Calu3 (cell line): ENCODE data around the gene JMJD6. TPM values are rescaled to one million over a fixed set of nuclear protein-coding genes. Genes with fewer than 3 reads are reported as not detected.

Source experiments
- BruUV-seq: library from RNA; stranded (reverse); fragments of 400-500 nt; replicated peaks from 2 replicates; lab custom pipeline; 2021; lab: Mats Ljungman, UMichigan
- CTCF ChIA-PET: fragments of 300-600 bp; sonication (Branson Sonifier 250); formaldehyde crosslinking; loops from one replicate; lab custom pipeline; 2022; ENCODE audit warnings: antibody characterized with exemption; lab: Charles Lee
- DNase-seq: peaks from one replicate; pipeline ENCODE4 v3.0.0; 2022
- H3K27ac Mint-ChIP-seq: one replicate; pipeline ENCODE4 v1.8.0; 2022; ENCODE audit warnings: mixed read lengths; ENCODE audit not compliant: unreplicated experiment
- H3K27me3 Mint-ChIP-seq: one replicate; pipeline ENCODE4 v1.8.0; 2022; ENCODE audit warnings: mixed read lengths; ENCODE audit not compliant: unreplicated experiment
- H3K36me3 Mint-ChIP-seq: one replicate; pipeline ENCODE4 v1.8.0; 2022; ENCODE audit warnings: mild to moderate bottlenecking, moderate library complexity, mixed read lengths; ENCODE audit not compliant: insufficient read depth, unreplicated experiment
- H3K4me1 Mint-ChIP-seq: one replicate; pipeline ENCODE4 v1.8.0; 2022; ENCODE audit warnings: mild to moderate bottlenecking, low read depth, mixed read lengths; ENCODE audit not compliant: unreplicated experiment
- H3K4me3 Mint-ChIP-seq: one replicate; pipeline ENCODE4 v1.8.0; 2022; ENCODE audit warnings: mild to moderate bottlenecking, low read depth, moderate library complexity, mixed read lengths; ENCODE audit not compliant: unreplicated experiment
- H3K9me3 Mint-ChIP-seq: one replicate; pipeline ENCODE4 v1.8.0; 2022; ENCODE audit warnings: low read depth, mixed read lengths; ENCODE audit not compliant: unreplicated experiment
- CTCF ChIP-seq: fragments of 200-600 bp; IDR thresholded peaks from one replicate; pipeline ENCODE4 v1.8.0; 2022; ENCODE audit warnings: antibody characterized with exemption; ENCODE audit not compliant: unreplicated experiment
- intact Hi-C: fragments of 100-400 bp; cut with micrococcal nuclease; formaldehyde crosslinking; loops from one replicate; pipeline ENCODE4 v1.10.0; 2022; ENCODE audit not compliant: unreplicated experiment
- total RNA-seq: library from RNA; stranded (reverse); gene quantifications from 2 replicates; pipeline ENCODE4 v1.2.3, GENCODE V29; 2022

JMJD6 gene
- total RNA-seq, 1 experiment from 2014 or later, result 62.1 TPM

- Mint-ChIP-seq H3K4me1 (no peaks in the 10 kb centered on the region), H3K27ac (no peak overlapping the region), H3K27me3 (no peaks in the 10 kb centered on the region), H3K36me3 (peaks cover 93% of the 10 kb centered on the region), H3K9me3 (no peaks in the 10 kb centered on the region), H3K4me3 (no peak overlapping the region)
- no TSS peak for BruUV-seq
- intact Hi-C loops, result no loop called here
- TF ChIP-seq CTCF, result no peak
- CTCF ChIA-PET, result interaction anchor here (0.7 kb wide), 1 partner anchor 171 kb away, joined by 4 read pairs; no protein-coding TSS in a partner anchor
- DNase-seq, result no peak
Observed at GRCh38 chr17:76722279-76722678, 4.1 kb downstream of the JMJD6 start.

GRCh38 chr17:76721463-76721862 is 4.9 kb downstream of the JMJD6 start:
- intact Hi-C loops, result no loop called here
- DNase-seq, result no peak
- no peaks in the 10 kb centered on the region for H3K27me3 Mint-ChIP-seq
- H3K36me3 Mint-ChIP-seq, result peaks cover 86% of the 10 kb centered on the region
- no TSS peak for BruUV-seq
- H3K4me3 Mint-ChIP-seq, result no peak overlapping the region
- CTCF ChIA-PET, result no interaction called here
- H3K4me1 Mint-ChIP-seq, result no peaks in the 10 kb centered on the region
- H3K27ac Mint-ChIP-seq, result no peak overlapping the region
- H3K9me3 Mint-ChIP-seq, result no peaks in the 10 kb centered on the region
- TF ChIP-seq CTCF, result no peak

GRCh38 chr17:76720941-76721340 is 5.5 kb downstream of the JMJD6 start:
- BruUV-seq, result no TSS peak
- no peak for DNase-seq
- Mint-ChIP-seq H3K36me3 (peaks cover 83% of the 10 kb centered on the region), H3K27ac (no peak overlapping the region), H3K9me3 (no peaks in the 10 kb centered on the region), H3K4me1 (no peaks in the 10 kb centered on the region), H3K4me3 (no peak overlapping the region), H3K27me3 (no peaks in the 10 kb centered on the region)
- TF ChIP-seq CTCF, result no peak
- intact Hi-C loops, result no loop called here
- CTCF ChIA-PET, result no interaction called here

GRCh38 chr17:76720211-76720610 is 6.2 kb downstream of the JMJD6 start:
- peaks cover 1% of the 10 kb centered on the region for H3K4me1 Mint-ChIP-seq
- H3K27ac Mint-ChIP-seq, result no peak overlapping the region
- TF ChIP-seq CTCF, result no peak
- DNase-seq, result no peak
- CTCF ChIA-PET, result no interaction called here
- peaks cover 83% of the 10 kb centered on the region for H3K36me3 Mint-ChIP-seq
- intact Hi-C loops, result no loop called here
- no peaks in the 10 kb centered on the region for H3K27me3 Mint-ChIP-seq
- no peak overlapping the region for H3K4me3 Mint-ChIP-seq
- no TSS peak for BruUV-seq
- H3K9me3 Mint-ChIP-seq, result no peaks in the 10 kb centered on the region
